ENCODE data around the gene MFSD2B.
"Not testable (repeated sequence)": the region's sequence is repeated elsewhere in the genome, so short reads cannot be mapped to it uniquely, and the experiment has no call there.

Gene MFSD2B

DNA sequence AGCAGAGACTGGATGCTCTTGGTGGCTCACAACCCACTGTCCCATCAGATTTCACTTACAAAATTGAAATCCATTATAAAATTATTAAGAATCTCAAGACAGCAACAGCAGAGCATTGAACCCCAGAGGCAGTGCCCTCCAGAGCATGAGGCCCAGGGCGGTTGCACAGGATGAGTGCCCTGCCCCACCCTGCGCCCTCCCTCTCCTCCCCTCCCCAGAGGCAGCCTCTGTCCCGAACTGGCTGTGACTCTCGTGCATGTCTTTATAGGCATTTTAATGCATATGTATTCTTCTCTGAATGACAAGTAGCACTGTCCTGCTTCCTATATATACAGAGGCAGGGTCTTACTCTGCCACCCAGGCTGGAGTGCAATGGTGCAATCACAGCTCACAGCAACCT lies 10.4 kb downstream of the MFSD2B start:
- DNase-seq: no peak

DNA sequence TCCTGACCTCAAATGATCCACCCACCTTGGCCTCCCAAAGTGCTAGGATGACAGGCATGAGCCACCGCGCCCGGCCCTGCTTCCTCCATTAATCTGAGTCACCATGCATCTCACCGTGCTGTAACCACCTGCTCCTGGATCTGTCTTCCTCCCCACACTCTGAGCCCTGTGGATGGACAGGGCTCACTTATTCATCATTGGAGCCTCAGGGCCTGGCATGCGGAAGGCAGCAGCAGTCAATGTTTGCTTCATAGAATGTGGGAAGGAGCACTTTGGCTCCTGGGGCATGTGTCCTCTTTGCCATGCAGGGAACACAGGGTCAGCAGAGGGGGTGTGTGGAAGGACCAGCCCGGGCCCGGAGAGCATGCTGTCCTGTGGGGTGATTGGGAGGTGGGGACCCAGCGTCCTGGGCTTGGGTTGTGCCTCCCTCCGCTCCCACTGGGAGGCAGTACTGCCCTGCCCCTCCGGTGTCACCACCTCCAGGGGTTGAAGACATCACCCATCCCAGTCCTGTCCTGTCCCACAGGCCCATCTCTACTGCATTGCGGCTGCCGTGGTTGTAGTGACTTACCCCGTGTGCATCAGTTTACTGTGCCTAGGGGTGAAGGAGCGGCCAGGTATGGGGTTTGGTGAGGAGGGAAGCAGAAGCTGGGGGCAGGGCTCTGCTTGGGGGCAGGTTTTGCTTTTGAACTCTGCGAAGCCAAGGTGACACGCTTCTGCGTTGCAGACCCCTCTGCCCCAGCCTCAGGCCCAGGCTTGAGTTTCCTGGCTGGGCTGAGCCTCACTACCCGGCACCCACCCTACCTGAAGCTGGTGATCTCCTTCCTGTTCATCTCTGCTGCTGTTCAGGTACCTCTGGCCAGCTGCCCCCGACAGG lies 11.5 kb downstream of the MFSD2B start:
- DNase-seq: peak; percentile 9

DNA sequence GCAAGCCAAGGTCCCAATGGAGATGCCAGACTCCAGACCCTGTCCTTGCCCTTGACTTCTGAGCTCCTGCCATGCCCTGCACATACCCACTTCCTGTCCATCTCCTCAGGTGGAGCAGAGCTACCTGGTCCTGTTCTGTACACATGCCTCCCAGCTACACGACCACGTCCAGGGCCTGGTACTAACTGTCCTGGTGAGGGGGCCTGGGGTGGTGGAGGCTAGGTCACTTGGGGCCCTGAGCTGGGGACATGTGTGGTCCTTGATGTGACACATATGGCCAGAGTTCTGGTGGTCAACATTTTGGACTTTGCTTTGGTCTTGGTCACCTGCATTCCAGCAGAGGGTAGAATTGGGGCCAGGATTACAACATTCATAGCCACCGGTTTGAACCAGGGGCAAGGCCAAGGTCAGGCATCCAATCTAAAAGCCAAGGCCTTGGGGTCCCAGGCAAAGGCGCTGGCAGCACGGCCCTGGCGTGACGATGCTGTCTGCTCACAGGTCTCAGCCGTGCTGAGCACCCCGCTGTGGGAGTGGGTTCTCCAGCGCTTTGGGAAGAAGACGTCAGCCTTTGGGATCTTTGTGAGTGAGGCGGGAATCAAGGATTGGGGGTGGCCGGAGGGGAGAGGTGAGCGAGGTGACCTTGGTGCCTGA lies 12.6 kb downstream of the MFSD2B start:
- DNase-seq: no peak

DNA sequence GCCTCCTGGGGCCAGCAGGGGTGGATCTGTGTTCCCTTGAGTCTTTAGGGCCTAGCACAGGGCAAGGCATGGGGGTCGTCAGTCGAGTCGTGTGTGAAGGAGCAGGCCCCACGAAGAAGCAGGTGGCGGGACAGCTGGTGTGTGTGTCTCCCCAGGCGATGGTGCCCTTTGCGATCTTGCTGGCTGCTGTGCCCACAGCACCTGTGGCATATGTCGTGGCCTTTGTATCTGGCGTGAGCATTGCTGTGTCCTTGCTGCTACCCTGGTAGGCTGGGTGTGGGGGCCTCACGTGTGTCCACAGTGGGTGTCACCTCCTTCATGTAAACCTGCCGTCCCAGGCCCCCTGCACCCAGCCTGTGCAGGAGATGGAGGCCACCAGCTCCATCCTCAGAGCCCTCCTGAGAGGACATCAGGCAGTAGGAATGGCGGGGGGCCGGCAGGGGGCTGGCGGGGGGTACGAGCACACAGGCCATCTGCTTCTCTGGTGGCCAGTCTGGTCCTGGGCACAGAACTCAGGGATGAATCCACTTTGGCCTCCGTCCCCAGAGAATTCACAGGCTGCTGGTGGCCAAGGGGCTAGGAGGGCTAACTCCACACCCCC lies 13.2 kb downstream of the MFSD2B start:
- DNase-seq: no peak

DNA sequence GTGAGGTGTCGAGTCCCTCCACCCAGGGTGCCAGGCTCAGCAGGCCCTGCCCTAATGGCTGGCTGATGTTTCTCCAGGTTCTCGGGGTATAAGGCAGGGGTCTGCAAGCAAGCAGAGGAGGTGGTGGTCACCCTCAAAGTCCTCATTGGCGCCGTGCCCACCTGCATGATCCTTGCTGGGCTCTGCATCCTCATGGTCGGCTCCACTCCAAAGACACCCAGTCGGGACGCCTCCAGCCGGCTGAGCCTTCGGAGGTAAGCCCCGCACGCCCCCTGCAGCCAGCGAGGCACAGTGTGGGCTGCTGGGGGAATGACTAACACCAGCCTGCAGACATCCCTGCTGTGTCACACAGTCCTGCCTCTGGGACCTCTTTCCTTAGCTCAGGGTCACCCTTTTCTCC lies 14.1 kb downstream of the MFSD2B start:
- DNase-seq: no peak

DNA sequence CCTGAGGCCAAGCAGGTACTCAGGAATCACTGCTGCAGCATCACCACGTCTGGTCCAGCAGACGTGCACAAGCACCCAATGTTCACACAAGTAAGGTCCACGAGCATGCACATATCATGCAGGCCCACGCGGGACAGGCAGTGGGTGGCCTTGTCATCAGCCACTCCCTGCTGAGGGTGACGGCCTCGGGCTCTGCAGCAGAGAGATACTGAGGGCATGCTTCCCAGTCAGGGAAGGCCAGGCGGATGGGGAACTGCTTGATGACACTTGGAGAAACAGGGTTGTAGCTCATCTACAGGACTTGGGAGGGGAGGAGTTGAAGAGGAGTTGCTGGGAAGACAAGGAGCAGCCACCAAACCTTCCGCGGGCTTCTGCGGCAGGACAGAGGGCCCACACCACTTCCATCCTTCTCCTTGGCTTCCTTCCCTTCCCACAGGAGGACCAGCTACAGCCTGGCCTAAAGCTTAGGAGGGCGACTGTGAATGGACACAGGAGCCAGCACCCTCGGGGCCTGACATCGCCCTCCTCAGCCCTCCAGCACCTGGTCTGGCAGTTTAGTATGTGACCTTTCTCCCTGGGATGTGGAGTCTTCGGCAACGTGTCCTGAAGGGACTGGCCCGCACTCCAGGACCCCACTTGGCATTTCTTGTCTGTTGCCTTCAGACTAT lies 15.2 kb downstream of the MFSD2B start:
- DNase-seq: no peak

DNA sequence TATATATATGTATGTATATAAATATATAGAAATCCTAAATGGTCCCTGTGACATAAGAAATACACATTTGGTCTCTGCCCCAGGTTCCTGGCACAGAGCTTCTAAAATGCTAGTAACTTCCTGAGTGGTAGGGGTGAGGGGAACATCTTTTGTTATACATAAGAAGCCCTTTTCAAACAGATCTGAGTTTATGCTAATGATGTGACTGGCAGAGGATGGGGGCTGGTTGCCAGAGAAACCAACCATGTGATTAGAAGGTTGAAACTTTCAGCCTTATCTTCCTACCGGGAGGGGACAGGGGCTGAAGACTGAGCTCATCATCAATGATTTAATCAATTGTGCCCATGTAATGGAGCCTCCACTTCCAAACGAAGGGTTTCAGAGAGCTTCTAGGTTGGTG lies 16.3 kb downstream of the MFSD2B start:
- DNase-seq: no peak

DNA sequence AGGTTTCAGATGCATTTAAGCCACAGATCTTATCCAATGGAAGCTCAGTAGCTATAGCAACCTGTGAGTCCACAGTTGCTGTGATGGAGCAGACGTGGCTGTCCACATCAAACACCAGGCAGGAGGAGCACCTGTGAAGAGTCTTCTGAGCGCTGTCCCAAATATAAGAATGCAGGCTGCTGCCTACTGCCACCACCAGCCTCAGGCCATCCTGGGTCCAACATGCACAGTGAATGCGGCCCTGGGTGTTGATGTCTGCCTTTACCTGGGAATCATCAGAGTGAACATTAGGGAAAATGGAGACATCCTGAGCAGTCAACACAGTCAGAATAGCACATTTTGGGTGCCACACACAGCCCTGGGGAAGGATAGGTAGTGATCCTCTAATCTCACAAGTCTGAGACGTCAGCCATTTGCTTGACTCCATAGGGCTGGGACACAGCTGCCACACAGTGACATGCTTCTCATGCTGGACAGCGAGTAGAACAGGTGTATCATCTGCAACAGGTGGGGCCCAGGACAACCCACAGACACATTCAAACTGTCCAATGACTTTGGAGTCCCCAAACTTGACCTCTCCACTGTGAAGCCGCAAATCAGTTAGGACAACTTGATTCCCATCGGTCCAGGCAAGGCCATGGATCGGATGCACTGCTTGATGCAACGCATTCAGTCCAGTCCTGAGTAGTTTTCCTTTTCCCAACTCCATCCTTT lies 29.1 kb downstream of the MFSD2B start:
- DNase-seq: no peak

DNA sequence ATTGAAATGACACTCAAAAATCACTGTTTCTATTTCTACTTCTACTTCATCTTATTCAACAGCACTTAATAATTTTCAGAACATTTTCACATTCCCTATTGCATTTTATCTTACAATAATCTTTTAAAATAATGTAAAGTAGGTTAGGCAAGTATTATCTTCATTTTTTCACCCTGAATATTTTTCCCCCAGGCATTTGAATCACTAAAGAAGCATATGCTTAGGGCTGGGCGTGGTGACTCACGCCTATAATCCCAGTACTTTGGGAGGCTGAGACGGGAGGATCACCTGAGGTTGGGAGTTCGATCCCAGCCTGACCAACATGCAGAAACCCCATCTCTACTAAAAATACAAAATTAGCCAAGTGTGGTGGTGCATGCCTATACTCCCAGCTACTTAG lies 30.6 kb downstream of the MFSD2B start:
- no peak for DNase-seq

DNA sequence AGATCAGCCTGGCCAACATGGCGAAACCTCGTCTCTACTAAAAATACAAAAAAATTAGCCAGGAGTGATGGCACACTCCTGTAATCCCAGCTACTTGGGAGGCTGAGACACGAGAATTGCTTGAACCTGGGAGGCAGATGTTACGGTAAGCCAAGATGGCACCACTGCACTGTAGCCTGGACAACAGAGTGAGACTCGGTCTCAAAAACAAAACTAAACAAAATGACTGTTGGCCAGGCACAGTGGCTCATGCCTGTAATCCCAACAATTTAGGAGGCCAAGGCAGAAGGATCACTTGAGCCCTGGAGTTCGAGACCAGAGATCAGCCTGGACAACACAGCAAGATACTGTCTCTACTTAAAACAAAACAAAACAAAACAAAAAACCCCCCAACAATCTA lies 33.2 kb downstream of the MFSD2B start:
- DNase-seq: not testable (repeated sequence)

DNA sequence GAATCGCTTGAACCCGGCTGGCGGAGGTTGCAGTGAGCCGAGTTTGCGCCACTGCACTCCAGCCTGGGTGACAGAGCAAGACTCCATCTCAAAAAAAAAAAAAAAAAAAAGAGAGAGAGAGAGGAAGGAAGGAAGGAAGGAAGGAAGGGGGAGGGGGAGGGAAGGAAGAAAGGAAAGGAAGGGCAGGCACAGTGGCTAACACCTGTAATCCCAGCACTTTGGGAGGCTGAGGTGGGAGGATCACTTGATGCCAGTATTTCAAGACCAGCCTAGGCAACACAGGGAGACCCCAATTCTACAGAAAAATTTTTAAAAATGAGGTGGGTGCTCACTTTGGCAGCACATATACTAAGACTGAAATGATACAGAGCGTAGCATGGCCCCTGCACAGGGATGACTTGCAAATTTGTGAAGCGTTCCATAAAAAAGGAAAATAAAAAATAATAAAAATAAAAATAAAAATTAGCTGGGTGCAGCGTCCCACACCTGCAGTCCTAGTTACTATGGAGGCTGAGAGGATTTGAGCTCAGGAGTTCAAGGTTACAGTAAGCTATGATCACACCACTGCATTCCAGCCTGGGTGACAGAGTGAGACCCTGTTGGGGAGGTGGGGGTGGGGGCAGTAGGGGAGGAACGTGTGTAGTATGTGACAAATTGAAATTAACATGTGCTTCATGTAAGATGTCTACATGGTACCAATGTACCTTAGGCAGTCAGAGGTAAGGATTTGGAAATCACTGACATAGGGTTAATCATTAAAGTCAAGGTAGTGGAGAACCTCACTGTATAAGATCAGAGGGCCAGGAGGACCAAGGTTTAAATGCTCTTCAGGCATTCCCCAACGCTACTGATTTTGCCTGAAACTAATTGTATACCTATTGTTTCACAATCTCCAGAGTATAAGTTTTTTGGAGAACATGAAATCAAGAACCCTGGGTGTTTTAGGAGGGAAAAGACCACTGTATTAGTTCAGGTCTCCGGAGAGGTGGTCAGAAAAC lies 35.9 kb downstream of the MFSD2B start:
- DNase-seq: no peak

DNA sequence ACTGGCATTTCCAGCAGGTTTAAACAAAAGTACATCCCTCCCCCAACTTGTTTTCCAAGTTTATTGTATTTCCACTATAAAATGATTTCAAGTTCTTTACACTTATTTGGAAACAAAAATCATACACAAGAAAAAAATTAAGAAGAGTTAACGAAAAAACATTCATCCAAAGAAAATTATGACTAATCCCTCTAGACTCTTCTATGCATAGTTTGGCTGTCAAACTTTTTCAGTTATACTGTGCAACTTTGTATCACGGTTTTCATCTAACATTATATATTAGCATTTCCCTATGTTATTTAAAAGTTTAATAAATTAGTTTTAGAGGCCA lies 36.7 kb downstream of the MFSD2B start:
- no peak for DNase-seq

DNA sequence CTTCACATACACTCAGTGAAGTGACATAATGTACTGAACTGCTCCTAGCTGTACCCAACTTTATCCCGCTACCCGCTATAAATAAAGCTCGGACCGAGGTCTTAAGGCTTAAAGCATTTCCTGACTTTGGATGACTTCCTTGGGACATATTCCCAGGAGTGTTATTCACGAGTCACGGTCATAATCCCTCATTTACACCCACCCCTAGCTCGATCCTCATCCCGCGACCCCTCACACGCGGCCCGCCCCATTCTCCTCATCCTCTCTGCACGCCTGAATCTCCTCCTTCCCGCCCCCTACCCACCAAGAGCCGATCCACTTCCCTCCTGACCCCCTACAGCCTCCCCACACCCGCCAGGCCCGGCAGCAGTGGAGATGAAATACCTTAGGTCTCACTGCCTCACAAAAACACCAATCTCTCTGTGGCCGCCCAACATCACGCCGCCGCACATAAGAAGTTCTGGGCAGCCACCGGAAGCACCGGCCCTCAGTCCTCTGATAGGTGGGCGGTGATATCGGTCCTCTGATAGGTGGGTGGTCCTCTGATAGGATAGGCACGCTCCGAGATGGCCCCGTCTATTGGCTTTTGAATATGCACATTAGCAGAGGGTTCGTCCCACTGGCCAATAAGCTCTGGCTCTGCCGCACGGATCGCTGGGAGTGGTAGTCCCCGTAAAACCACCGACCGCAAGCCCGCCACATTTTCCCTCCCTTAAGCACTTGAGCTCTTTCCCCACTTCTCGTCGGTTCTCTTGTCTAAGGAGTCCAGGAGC lies 37.2 kb downstream of the MFSD2B start, which contains the start of gene WDCP:
Gene WDCP (minus strand): TSS at position 462 of the 773 bp plus-strand sequence. CDS start 7,897 bp downstream, outside the sequence.
- peak; percentile 98 for DNase-seq

DNA sequence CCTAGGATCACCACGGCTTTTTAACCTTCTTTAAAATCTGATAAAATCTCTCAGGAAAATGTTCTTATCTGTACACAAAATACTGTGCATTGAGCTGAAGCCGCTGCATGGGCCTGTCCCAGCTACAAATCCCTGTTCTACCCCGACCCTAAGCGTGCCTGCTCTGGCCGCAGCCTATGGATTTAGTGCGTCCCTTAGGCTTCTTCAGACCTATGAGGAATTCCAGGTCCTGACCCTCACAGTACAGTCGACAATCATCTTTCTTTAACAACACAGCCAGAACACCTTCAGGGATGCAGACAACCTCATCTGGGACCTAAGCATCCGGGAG lies 37.8 kb downstream of the MFSD2B start:
- DNase-seq: no peak

DNA sequence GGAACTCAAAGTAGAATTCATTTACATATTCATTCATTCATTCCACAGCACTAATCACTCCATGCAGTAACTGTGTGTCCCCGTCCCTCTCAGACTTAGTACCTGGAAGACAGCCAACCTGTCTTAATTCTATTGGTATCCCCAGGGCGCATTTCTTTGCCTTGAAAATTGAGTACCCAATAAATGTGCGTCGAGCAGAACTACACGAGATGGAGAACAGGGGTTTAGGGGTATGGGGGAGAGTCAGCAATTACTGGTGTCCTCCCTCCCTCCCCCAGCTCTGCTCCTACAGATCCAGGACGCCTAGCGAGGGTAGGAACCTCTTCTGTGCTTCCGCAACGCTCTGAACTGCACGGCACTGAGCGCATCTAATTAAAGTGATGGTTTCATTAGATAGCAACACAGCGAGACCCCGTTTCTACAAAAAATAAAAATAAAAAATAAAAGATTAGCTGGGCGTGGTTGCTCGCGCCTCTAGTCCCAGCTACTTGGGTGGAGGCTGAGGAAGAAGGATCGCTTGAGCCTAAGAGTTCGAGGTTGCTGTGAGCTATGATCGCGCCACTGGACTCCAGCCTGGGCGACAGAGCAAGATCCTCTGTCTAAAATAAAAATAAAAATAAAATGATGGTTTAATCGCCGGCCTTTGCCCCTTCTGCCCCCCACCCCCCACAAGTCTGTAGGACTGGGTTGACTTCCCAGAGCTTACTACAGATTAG lies 39.0 kb downstream of the MFSD2B start:
- peak; percentile 12 for DNase-seq

DNA sequence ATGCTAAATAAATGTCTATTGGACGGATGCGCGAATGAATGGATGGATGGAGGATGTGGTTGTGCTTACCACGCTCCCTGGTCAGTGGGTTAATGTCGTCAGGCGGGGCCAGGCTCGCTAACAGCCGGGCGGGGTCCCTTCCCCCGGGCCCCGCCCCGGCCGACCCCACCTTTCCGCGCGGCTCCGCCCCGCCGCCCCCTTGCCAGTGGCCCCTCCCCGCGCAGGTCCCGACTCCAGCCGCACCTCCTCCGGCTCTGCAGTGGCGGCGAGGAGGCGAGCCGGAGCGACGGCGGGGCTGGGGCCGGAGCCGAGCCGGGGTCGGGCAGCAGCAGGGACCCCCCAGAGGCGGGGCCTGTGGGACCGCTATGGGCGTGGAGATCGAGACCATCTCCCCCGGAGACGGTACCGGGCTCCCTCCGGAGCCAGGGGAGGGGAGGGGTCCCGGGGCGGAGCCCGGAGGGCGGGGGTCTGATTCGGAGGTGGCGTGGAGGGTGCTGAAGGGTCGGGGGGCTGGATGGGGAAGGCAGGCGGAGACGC lies 39.7 kb downstream of the MFSD2B start, which contains the start of gene FKBP1B:
Gene FKBP1B (plus strand): TSS at position 257 of the 537 bp plus-strand sequence. CDS start 109 bp downstream, at position 366.
- DNase-seq: peak; percentile 65

DNA sequence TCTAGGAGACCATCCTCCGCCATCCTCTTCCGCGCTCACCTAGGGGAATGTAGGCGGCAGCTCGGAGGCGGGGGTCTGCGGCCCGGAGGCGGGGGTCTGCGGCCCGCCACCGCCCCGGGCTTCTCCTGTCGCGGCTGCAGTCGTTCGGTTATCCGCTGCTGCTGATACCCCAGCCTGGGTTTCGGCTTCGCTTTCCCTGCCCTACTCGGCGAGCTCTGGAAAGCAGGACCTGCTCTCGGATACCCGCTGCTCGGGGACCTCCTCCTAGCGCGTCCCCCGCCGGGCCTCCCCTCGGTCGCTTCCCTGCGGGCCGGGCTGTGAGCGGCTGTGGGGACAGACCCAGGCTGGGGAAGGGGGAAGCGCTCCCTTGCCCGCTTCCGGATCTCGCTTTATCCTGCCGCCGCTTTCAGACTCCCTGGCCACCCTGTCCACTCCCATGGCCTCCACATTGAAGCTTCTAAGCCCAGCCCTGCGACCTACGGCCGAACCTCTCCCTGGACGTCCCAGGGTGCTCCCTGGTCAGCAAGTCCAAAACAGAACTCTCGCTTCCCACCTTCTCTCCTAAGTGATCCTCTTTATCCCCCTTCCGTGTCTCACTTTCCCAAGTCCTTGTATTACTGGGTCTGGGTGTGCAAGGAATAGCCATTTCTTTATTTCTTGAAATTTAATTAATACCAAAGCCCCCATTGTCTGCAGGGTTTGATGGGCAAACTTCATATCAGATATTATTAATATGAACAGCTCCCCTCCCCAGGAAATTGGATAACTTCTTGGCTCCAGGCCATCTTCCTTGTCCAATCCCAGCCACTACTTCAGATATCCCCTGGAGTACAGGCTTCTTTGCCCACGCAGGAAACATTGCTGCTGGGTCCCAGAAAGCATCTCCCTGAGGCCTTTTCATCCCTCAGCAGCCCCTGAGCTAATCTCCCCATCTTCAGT lies 40.4 kb downstream of the MFSD2B start:
- DNase-seq: peak; percentile 47

DNA sequence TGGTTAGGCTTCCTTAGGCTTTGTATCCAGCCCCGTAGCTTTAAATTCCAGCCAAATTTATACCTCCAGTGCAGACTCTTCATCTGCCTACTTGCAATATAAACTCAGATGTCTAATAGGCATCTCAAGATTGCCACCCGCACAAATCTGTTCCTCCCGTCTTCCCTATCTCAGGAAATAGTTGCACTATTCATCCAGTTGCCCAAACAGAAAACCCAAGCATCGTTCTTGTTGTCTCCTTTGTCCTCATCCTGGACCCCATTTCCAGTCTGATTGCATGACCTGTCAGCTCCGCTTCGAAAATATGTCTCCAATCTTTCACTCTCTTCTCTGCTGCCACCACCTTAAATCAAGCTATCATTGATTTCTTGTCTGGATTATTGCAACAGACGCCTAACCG lies 41.9 kb downstream of the MFSD2B start:
- DNase-seq: no peak

DNA sequence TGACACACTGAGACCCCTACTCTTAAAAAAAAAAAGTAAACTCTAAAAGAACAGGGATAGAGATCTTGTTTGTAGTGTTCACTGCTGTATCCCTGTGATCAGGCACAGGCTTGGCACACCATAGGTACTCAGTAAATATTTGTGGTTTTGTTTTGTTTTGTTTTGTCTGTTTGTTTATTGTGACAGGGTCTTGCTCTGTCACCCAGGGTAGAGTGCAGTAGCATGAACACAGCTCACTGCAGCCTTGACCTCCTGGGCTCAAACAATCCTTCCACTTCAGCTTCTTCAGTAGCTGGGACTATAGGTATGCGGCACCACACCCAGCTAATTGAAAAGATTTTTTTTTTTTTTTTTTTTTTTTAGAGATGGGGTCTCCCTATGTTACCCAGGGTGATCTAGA lies 43.1 kb downstream of the MFSD2B start:
- DNase-seq: no peak

Measured in suppressor macrophage treated with lipopolysaccharide for 4 hours (primary cell).